ENCODE results near the gene HCRT.
"Not testable (repeated sequence)": the region's sequence is repeated elsewhere in the genome, so short reads cannot be mapped to it uniquely, and the experiment has no call there.

The HCRT gene

GRCh38 chr17:42141382-42141781, 43.9 kb downstream of the HCRT start:
- DNase-seq (ENCODE audit: low read depth, low spot score) = no peak

- not testable (repeated sequence) for DNase-seq (ENCODE audit: low read depth, low spot score)
Measured at GRCh38 chr17:42140690-42141089, 44.6 kb downstream of the HCRT start.

- no peak for DNase-seq (ENCODE audit: low read depth, low spot score)
Measured at GRCh38 chr17:42138749-42139492, 46.3 kb downstream of the HCRT start.

- no peak for DNase-seq (ENCODE audit: low read depth, low spot score)
Measured at GRCh38 chr17:42136654-42137051, 48.6 kb downstream of the HCRT start.

GRCh38 chr17:42135664-42136653, 49.3 kb downstream of the HCRT start:
- no peak for DNase-seq (ENCODE audit: low read depth, low spot score)

GRCh38 chr17:42135151-42135550, 50.1 kb downstream of the HCRT start:
- no peak for DNase-seq (ENCODE audit: low read depth, low spot score)
